ENCODE data around the gene PGLYRP1.
A peak's percentile ranks its signal among the peaks of the same experiment; 100 is the strongest.

Gene PGLYRP1

GRCh38 chr19:46031781-46032596, 9.1 kb upstream of the PGLYRP1 start:
- DNase-seq = no peak

- no peak for DNase-seq
Measured at GRCh38 chr19:46030812-46031550, 8.1 kb upstream of the PGLYRP1 start.

GRCh38 chr19:46025835-46026234, 3.0 kb upstream of the PGLYRP1 start:
- no peak for DNase-seq

GRCh38 chr19:46023311-46023779, 492 bp upstream of the PGLYRP1 start:
- DNase-seq = no peak

- no peak for DNase-seq
Measured at GRCh38 chr19:46022061-46022430, 807 bp downstream of the PGLYRP1 start.

GRCh38 chr19:46021531-46022041, 1.3 kb downstream of the PGLYRP1 start:
- no peak for DNase-seq

- no peak for DNase-seq
Measured at GRCh38 chr19:46020819-46021125, 2.1 kb downstream of the PGLYRP1 start.

GRCh38 chr19:46019270-46019669, 3.6 kb downstream of the PGLYRP1 start:
- no peak for DNase-seq

- no peak for DNase-seq
Measured at GRCh38 chr19:46018729-46019251, 4.1 kb downstream of the PGLYRP1 start.

- no peak for DNase-seq
Measured at GRCh38 chr19:46017874-46018675, 4.8 kb downstream of the PGLYRP1 start.

GRCh38 chr19:46017095-46017429, 5.8 kb downstream of the PGLYRP1 start:
- DNase-seq = no peak

- DNase-seq = peak; percentile 59 to 75
Measured at GRCh38 chr19:46016426-46017094, 6.3 kb downstream of the PGLYRP1 start.

- DNase-seq = no peak
Measured at GRCh38 chr19:46015687-46016425, 7.0 kb downstream of the PGLYRP1 start.

GRCh38 chr19:46014941-46015686, 7.7 kb downstream of the PGLYRP1 start:
- DNase-seq = no peak

- DNase-seq = no peak
Measured at GRCh38 chr19:46014534-46014933, 8.3 kb downstream of the PGLYRP1 start.

- peak; percentile 39 to 76 for DNase-seq
Measured at GRCh38 chr19:46009530-46010510, 13.0 kb downstream of the PGLYRP1 start.

- DNase-seq = no peak
Measured at GRCh38 chr19:46006411-46006810, 16.4 kb downstream of the PGLYRP1 start.

GRCh38 chr19:46002678-46003275, 20.1 kb downstream of the PGLYRP1 start:
- no peak for DNase-seq
